Spleen (tissue), 7 donors: ENCODE results near the gene ODAD4.

Source experiments
- POLR2A ChIP-seq, 3 donors: fragments of 450-650 bp; IDR thresholded peaks; one replicate each; pipeline ENCODE4 v1.5.1; 2017; ENCODE audit warnings: antibody characterized with exemption in 3 of 3, mild to moderate bottlenecking in 1 of 3
- POLR2AphosphoS5 ChIP-seq, 3 donors: sonication (generic); formaldehyde crosslinking; IDR thresholded peaks; one replicate each; pipeline ENCODE4 v1.5.1; 2017; ENCODE audit warnings: antibody characterized with exemption in 3 of 3
- TF ChIP-seq, protein P1 (sequence below), 11 experiments: fragments of 200-600 bp in 7 of 11; fragments of 450-650 bp in 4 of 11; sonication (generic) in 4 of 11; IDR thresholded peaks in 8 of 11; conservative IDR thresholded peaks in 3 of 11; 1 replicate in 7 of 11; 2 replicates in 4 of 11; pipeline versions ENCODE4 v1.4.0 to v1.8.0; 2016 to 2021; ENCODE audit warnings: antibody characterized with exemption in 11 of 11, inconsistent platforms in 4 of 11, mild to moderate bottlenecking in 1 of 11
- donor health status: DM: no; HTN: no; CAD: no; lungs with moderate emphysema.
- donor health status: DM: no; HTN: no; CAD: no.
- donor health status: DM: no; HTN: no; CAD: no.

DNA sequence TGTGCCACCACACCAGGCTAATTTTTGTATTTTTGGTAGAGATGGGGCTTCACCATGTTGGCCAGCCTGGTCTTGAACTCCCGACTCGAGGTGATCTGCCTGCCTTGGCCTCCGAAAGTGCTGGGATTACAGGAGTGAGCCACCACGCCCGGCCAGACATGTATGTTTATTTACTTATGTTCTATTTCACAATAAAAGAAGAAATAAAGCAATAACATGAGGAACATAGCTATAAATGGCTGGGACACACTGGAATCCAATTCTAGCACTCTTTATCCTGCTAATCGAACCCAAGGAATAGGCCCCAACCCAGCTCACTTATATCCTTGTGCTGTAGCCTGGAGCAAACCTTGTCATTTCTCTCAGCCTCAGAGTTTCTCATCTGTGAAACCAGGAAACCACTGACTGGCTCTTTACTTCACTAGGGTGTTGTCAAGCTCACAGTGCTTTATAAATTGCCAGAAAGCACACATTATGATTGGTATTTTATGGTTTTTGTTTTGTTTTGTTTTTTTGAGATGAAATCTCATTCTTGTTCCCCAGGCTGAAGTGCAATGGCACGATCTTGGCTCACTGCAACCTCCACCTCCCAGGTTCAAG lies 4.3 kb upstream of the ODAD4 start:
- TF ChIP-seq, protein P1, sequence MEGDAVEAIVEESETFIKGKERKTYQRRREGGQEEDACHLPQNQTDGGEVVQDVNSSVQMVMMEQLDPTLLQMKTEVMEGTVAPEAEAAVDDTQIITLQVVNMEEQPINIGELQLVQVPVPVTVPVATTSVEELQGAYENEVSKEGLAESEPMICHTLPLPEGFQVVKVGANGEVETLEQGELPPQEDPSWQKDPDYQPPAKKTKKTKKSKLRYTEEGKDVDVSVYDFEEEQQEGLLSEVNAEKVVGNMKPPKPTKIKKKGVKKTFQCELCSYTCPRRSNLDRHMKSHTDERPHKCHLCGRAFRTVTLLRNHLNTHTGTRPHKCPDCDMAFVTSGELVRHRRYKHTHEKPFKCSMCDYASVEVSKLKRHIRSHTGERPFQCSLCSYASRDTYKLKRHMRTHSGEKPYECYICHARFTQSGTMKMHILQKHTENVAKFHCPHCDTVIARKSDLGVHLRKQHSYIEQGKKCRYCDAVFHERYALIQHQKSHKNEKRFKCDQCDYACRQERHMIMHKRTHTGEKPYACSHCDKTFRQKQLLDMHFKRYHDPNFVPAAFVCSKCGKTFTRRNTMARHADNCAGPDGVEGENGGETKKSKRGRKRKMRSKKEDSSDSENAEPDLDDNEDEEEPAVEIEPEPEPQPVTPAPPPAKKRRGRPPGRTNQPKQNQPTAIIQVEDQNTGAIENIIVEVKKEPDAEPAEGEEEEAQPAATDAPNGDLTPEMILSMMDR (IDR thresholded peaks at IDR 0.05 in 8 of 11, conservative IDR thresholded peaks at IDR 0.05 in 3 of 11) = no peak
- no peak for TF ChIP-seq POLR2A (IDR thresholded peaks at IDR 0.05)
- no peak for TF ChIP-seq POLR2AphosphoS5 (IDR thresholded peaks at IDR 0.05)
